Inferior parietal cortex (tissue), 1 donor: ENCODE data around the gene LRSAM1.

Source experiments
- DNase-seq: peaks from one replicate; pipeline ENCODE4 v3.0.0-alpha.2; 2016; ENCODE audit errors: extremely low spot score

LRSAM1 gene

DNA sequence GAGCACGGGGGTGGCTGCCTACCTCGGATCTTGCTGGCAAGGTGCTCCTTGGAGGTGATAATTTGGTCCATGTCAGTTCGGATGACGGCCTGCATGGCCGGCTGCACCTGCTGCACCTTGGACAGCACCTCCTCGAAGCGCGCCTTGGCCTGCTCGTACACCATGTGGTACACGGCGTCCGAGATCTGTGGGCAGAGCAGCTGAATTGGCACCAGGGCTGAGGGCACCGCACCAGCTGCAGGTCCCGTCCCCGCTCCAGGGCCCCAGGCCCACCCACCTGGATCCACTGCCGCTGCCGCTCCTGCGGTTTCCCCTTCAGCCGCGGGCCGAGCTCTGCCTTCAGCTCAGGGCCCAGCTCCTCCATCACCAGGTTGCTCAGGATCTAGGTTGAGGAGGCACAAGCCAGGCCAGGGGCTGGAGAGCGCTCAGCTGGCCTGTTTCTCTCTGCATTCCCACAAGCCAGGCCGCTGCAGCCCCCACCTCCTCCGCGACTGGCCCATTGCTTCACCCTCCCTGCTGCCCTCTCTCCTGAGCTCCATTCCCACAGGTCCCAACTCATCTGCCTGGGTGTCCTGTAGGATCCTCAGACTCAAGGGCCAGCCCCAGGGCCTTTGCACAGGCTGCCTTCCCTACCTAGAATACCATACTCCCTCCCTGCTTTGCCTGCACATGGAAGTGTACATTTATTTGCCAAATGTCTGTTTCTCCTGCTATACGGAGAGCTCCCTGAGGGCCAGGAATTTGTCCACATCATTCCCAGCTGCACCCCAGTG lies 65.7 kb downstream of the LRSAM1 start:
- DNase-seq = no peak

DNA sequence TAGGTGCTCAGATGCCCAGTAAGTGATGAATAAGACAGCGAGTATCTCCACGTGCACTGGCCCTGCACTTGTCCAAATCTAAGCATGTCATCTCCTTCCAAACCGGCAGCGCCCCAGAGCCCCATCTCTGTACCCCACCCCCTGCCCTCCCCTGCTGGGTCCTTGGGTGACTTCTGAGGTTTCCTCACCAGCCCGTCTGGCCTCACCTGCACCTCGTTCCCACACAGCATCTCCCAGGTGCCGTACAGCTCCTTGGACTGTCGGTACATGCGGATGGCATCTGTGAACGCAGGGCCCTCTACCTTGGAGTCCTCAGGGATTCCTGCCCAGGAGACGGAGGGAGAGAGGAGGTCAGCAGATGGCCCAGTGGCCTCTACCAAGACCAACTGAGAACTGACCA lies 66.3 kb downstream of the LRSAM1 start:
- no peak for DNase-seq

- DNase-seq = no peak
These were observed 67.0 kb downstream of the LRSAM1 start for GRCh38 chr9:127518091-127518856.

- DNase-seq = no peak
These were observed 68.2 kb downstream of the LRSAM1 start for GRCh38 chr9:127519301-127520166.

- no peak for DNase-seq
These were observed 69.9 kb downstream of the LRSAM1 start for GRCh38 chr9:127520941-127521918.

GRCh38 chr9:127521919-127522304 lies 70.6 kb downstream of the LRSAM1 start:
- DNase-seq = no peak

- DNase-seq = no peak
These were observed 71.4 kb downstream of the LRSAM1 start for GRCh38 chr9:127522727-127523126.

GRCh38 chr9:127523312-127523851 lies 72.1 kb downstream of the LRSAM1 start:
- no peak for DNase-seq

- no peak for DNase-seq
These were observed 73.1 kb downstream of the LRSAM1 start for GRCh38 chr9:127524373-127524772.

GRCh38 chr9:127525401-127526188 lies 74.3 kb downstream of the LRSAM1 start:
- no peak for DNase-seq

GRCh38 chr9:127526655-127527559 lies 75.6 kb downstream of the LRSAM1 start:
- DNase-seq = no peak

GRCh38 chr9:127527560-127528268 lies 76.4 kb downstream of the LRSAM1 start:
- no peak for DNase-seq

DNA sequence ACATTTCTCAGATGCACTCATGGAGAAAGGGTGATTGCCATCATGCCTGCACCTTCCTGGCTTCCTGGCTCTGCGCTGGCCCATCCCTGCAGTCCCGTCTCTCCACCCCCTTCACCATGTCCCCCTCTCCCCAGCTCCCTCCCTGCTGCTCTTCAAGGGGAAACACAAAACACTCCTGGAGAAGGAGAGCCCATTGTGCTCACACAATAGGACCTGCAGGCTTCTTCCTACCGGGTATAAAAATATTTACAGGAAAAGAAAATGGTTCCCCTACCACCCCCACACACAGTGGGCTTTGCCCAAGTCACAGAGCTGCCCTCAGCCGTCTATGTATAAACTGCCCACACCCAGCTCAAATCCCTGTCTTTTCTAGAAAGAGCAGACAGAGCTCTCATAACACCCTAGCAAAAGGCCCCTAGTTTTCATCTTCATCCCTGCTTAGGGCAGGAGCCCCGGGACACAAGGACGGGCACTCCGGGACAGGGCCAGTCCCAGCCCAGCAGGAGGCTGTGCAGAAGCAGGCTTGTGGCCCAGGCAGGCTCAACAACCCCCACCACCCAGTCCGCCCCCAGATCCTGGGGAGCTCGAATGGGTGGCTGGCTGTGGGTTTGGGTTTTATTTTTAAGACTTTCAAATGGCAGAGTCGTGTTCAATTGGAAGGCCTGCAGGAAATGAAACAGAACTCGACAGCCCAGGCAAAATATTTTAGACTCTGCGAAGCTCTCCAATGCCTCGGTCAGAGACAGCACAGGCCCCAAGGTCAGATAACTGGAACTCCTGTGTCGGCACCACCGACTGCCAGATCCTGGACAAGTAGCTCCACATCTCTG lies 77.3 kb downstream of the LRSAM1 start:
- peak; percentile 8 for DNase-seq

DNA sequence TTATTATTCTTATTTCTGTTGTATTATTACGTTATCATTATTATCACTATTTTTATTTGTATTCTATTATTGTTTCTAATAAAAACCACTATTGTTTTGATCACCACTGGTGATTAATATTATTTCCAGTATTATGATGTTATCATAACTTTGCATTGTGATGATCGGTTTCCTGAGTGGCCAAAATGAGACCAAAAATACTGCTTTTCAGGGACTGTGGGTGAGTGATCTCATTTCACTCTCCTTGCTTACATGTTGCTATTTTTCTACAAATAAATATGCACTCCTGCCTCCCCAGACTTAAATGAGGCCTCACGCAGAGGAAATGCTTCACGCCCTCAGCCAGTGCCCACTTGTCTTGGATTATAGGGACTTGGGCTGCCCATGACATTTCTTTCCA lies 78.4 kb downstream of the LRSAM1 start:
- no peak for DNase-seq

DNA sequence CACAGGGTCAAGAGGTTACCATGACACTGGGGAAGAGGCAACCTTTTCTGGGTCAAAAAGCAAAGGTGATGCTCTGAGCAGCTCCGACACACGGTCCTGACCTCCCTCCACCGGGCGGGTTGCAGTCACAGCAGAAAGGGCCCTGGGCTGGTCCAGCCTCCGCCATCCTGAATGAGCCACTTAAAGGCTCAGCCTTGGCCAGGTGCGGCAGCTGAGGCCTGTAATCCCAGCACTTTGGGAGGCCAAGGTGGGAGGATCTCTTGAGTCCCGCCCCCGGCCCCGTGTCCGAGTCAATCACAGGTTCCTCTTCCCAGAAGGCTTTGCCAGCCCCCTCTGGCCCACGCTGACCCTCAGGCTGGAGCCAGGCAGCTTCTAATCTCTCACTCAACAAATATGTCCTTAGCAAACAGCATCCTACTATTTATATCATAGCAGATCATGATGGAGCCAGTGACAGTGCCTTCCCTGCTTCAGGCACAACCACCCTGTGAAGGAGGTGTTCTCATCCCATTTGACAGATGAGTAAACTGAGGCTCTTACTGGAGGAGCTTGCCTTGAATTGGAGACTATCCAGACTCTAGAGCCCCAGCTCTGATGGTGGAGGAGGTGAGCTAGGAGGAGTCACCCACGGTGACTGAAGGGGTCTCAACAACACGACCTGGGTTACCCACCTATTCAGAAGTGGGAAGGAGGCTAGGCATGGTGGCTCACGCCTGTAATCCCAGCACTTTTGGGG lies 79.1 kb downstream of the LRSAM1 start:
- DNase-seq = no peak

GRCh38 chr9:127531676-127532075 lies 80.4 kb downstream of the LRSAM1 start:
- no peak for DNase-seq
